HG03280 (cell line): ENCODE data around the gene TSC22D1.
A peak's percentile ranks its signal among the peaks of the same experiment; 100 is the strongest.

ENCODE experiments used
- ATAC-seq: cut with Tn5 transposase; IDR thresholded peaks from one replicate; pipeline ENCODE4 v1.9.1; 2021; ENCODE audit warnings: mild to moderate bottlenecking, moderate library complexity; ENCODE audit not compliant: unreplicated experiment

Gene TSC22D1

GRCh38 chr13:44455769-44456168, 120.4 kb downstream of the TSC22D1 start:
- ATAC-seq: no peak

- no peak for ATAC-seq
Measured at GRCh38 chr13:44453881-44454280, 122.2 kb downstream of the TSC22D1 start.

DNA sequence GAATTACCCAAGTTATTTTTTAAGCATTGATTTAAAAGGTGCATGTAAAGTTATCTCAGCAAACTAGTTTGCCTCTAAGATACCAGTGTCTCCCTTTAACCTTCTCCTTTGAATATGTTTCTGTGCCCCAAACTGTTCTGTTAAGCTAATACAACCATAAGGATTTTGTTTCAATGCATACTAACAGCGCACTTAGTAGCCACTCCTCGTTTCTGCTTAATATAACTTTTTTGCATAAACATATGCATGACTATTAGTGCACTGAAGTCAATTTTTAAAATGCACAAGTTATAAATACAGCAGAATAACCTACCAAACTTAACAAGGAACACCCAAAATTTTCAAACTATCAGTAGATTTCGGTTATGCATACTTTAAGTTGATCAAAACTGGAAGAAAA, 123.1 kb downstream of the TSC22D1 start:
- no peak for ATAC-seq

DNA sequence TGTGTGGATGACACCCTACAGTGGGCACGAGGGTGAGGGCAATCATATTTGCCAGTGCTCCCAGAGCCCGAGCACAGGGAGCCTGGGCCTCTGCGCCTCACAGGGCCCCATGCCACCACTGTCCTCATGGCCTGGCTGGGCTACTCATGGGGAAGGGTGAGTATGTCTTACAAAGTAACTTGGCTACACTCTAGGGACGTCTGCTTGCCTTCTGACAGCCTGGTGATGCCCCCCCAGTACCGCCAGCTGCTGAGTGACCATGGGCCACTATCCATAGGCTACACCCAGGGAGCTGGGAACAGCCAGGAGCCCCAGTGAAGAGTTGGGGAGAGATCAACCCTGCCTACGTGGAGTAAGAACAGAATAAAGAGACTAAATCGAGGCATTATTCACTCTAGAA, 123.7 kb downstream of the TSC22D1 start:
- no peak for ATAC-seq

DNA sequence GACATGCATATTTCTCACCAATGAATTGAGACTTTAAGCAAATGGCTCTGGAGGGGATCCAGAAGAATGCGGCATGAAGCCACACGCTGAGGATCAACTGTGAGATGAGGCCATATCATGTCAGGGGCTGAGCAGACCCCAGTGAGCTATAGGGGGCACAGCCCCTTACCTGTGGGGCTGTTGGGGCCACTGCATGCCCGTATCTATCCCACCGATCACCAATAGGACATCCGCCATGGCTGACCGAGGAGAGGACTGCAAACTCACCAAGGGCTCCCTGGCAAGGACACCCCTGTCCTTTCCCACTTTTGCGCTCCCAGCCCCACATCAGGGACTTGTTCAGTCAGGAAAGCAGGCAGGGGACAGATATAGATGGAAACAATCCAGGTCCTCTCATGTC, 124.5 kb downstream of the TSC22D1 start:
- no peak for ATAC-seq

- ATAC-seq: no peak
Measured at GRCh38 chr13:44451126-44451525, 125.0 kb downstream of the TSC22D1 start.

DNA sequence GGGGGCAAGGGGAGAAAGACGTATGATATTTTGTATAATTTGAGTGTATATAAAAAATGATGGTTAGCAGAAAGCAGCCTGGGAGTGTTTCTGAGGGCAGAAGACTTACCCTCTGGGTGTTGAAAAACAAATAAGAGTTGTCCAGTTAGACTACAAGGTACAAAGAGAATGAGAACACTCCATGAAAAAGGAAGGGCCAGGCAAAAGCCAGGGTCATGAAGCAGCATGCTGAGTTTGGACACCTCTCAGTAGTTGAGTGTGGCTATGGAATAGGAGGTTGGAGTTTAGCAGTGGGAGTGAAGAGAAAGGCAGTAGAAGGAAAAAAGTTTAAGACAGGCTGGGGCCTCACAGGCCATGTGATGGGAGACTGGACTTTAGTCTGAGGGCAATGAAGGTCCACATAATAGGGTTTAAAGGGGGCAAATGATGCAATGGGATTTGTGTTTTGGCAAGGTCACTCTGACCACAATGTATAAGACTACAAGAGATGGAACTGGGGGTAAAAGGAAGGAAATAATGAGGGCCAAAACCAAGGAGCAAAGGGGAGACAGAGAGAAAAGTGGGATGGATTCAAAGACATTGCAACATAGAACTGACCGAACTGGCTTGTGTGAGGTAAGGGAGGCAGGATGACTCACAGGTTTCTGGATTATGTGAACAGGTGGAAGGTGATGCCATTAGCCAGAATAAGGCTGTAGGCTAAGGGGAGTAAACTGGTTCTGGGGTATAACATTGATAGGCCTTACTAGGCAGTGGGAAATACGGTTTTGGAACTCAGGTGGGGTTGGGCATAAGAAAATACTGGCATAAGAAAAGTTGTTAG, 125.9 kb downstream of the TSC22D1 start:
- no peak for ATAC-seq

GRCh38 chr13:44448875-44449274, 127.3 kb downstream of the TSC22D1 start:
- ATAC-seq: no peak

DNA sequence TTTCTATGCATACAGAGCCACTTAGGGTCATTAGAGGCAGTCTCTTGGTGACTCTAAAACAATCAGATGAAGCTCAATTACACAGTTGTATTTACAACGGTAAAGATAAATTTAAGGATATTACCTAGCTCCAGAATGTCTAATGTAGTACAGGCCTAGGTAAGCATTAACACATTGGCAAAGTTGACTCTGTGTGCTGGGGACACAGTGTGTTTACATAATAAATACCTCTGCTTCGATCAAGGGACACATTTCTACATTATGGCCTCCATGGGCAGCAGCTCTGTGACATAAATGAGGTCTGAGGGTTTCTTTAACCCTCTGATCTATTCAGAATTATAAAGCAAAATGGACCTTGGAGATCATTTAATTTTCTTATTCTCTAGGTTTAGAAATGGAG, 127.8 kb downstream of the TSC22D1 start:
- no peak for ATAC-seq

DNA sequence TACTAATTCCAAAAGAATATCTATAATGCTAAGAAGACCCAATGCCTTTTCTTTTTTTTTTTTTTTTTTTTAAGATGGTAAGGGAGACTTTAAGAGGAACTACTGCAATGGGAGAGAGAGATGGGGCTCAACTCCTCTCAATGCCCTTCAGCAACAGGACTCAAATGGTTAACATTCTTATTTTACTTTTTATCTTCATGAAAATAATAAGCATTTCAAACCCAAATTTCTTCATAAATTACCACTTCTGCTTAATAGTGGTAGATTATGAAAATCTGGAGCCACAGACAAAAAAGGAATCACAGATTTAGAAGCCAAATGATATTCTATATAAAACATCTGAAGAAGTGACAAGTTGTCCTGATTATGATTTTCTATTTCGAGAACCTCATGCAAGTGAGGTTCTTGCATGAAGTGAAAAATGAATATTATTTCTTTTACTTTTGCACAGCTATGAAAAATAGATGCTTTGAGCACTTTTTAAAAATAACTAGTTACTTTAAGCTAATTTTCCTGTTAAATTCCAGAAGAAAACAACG, 128.3 kb downstream of the TSC22D1 start:
- no peak for ATAC-seq

- ATAC-seq: no peak
Measured at GRCh38 chr13:44440046-44440608, 136.0 kb downstream of the TSC22D1 start.

DNA sequence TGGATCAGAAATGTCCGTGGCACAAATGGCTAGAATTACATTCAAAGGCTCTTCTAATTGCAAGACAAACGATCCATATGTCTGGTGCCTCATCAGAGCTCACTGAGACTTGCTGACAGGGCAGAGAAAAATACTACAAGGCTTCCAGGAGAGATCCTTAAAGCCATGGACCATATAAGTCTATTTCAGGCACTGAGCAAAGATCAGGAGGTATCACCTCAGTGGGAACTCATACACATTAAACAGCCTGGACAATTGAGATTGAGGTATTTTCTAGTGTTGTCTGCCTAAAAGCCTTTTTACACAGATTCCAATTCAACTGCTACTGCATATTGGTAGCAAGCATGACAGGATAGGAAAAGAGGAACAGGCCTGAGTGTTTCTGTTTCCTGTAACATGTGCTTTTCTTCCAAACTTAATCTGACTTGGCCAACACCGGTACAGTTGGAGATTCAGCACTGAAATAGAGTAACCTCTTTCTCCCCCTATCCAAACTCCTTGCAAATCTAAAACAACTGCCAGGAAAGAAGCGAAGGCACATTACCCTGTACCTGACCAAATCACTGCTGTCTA, 136.6 kb downstream of the TSC22D1 start:
- no peak for ATAC-seq

- ATAC-seq: no peak
Measured at GRCh38 chr13:44438234-44438579, 137.9 kb downstream of the TSC22D1 start.

DNA sequence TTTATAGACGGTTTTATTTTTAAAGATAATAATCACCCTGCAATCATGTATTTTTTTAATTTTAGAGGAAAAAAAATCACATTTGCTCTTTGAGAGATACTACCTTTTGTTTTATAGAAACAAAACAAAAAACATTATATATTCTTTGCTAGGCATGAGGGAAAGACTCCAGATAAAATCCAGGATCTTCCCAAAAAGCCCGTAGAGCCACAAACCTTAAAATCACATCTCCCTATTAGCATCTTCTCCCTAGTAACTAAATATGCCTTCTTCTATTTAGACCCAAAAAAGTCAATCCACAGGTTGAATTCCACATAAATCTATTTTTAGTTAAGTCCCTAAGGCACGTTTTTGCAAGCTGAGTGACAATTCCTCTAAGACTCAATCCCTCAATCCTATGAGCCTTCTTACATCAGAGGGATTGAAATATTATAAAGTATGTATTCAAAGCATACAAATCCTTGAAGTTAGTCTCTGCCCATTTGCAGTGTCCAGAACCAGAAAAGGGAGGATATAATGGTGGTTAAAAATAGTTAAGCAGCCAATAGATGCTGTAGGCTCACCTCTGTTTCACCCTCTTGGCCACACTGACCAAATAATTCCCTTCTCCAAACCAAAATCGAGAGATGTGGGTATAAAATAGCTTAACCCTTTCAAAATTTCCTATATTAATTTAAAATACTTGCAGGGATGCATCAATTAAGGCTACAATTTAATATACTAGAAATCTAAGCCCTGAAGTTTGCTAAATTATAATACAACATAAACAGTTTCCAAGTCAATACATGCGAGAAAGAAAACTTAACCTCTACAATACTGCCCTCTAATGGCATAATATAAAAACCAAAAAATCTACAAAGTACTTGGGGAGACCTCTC, 138.5 kb downstream of the TSC22D1 start:
- no peak for ATAC-seq

DNA sequence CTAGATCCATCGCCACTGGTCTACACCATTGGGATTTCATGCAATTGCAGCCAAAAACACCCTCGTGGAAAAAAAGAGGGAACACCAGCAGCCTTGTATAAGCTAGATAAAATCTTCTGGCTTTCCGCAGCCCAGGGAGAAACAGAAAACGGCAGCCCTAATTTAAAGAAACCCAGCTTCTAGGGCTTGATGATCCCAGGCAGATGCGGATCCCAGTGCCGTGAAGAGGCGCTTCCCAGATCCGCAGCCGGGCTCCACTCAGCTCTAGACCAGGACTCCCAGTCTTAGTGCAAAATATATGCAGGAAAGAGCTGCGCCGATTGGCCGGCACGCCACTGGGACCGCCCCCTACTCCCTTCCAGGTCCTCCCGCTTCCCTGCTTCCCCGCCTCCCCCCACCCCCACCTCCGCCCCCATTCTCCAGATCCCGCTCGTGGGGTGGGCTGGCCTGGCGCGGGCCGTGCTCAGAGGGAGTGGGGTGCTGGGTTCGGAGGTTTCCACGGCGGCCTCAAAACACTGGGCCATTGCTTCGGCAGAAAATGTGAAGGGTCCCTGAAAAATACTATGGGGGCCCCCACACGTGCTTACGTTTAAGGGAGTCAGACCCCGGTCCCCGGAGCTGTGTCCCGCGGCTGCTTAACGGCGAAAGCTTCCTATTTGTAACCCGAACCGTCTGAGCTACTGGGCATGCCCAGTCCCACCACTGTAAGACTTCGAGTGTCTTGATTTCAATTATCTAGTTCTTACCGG, 139.4 kb downstream of the TSC22D1 start:
- ATAC-seq: no peak

DNA sequence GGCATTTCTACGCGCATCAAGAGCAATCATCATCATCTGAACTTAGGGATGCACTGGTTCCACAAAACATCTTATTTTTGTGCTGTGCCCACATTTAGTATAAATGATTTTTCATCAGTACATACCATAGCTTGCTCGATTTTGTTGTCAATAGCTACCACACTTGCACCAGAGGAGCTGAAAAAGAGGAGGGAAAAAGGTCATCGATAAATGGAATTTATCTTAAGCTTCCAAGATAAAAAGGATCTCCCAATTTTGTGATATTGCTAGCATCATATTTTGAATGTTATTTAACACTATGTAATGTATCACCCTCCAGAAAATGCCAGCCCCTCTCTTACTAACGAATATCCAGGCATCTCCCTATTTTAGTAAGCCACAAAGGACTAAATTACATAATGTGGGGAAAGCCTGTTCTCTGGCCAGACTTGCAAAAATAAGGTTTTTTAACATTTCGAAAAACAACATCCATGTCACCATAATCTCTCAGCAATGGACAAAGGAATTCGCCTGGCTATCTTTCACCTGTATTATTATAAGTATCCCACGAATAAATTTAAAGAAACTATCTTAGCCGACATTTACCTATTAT, 140.1 kb downstream of the TSC22D1 start:
- no peak for ATAC-seq

GRCh38 chr13:44435142-44435918, 140.8 kb downstream of the TSC22D1 start:
- peak; percentile 70 for ATAC-seq

DNA sequence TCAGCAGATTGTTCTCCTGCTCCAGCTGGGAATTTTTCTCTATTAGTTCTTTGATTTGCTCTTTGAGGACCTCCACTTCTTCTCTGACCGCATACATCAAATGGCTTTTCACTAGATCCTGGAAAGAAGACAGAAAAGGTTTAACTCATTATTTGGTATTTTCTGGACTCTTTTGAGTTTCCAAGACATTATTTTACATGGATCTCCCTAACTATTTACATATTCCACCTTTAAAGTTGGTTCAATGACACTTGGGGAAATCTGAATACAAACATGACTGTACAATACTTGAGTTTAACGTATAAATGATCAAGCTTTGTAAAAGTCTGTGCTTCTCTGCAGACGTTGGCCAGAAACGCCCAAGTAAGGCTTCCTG, 141.4 kb downstream of the TSC22D1 start:
- no peak for ATAC-seq
